Mucosa of descending colon (tissue), 3 donors: ENCODE results near the gene ZFAND3. TPM values are rescaled to one million over a fixed set of nuclear protein-coding genes. Genes with fewer than 3 reads are reported as not detected.

ENCODE experiments used
- ATAC-seq: fragments of 200-7000 bp; cut with Tn5 transposase; one replicate; pipeline ENCODE4 v1.9.1; 2020; ENCODE audit warnings: mild to moderate bottlenecking, moderate library complexity
- DNase-seq, 3 donors: peaks; one replicate each; pipeline ENCODE4 v3.0.0-alpha.2; 2020
- H3K36me3 ChIP-seq: fragments of 200-600 bp; one replicate; pipeline ENCODE4 v1.8.0; 2021; ENCODE audit warnings: low read depth, mild to moderate bottlenecking
- H3K4me1 ChIP-seq: fragments of 200-600 bp; one replicate; pipeline ENCODE4 v1.8.0; 2021; ENCODE audit warnings: low read depth, mild to moderate bottlenecking
- H3K4me3 ChIP-seq: fragments of 200-600 bp; one replicate; pipeline ENCODE4 v1.8.0; 2021; ENCODE audit warnings: mild to moderate bottlenecking
- H3K9me3 ChIP-seq: fragments of 200-600 bp; one replicate; pipeline ENCODE4 v1.8.0; 2021; ENCODE audit warnings: mild to moderate bottlenecking
- intact Hi-C, 2 donors: fragments of 100-400 bp; cut with DNase I in 1 of 2; cut with micrococcal nuclease in 1 of 2; formaldehyde crosslinking; loops; one replicate each; pipeline versions ENCODE4 v1.11.0 to v1.11.1; 2022; cut with DNase I, micrococcal nuclease
- total RNA-seq, 3 donors: library from RNA; stranded (reverse); fragmentation: NEBNext Ultra II Directional in 2 of 3; extraction: Animal tissue kit (Norgen Biotek cat#: 25700) in 2 of 3; gene quantifications; one replicate each; pipeline versions ENCODE4 v1.2.1 to v1.2.4, GENCODE V29; 2021 to 2023
- TF ChIP-seq, protein P1 (sequence below): fragments of 200-600 bp; IDR thresholded peaks from one replicate; pipeline ENCODE4 v1.8.0; 2022; ENCODE audit warnings: antibody characterized with exemption, mild to moderate bottlenecking
- donor health status: DM: no; HTN: no; CAD: no; lungs with moderate emphysema.
- donor health status: DM: no; HTN: no; CAD: no.
- donor health status: DM: no; HTN: yes; CAD: no.

The ZFAND3 gene
- total RNA-seq, 3 donors from 2014 or later, result 63.9 to 84.0 (median 82.2) TPM

DNA sequence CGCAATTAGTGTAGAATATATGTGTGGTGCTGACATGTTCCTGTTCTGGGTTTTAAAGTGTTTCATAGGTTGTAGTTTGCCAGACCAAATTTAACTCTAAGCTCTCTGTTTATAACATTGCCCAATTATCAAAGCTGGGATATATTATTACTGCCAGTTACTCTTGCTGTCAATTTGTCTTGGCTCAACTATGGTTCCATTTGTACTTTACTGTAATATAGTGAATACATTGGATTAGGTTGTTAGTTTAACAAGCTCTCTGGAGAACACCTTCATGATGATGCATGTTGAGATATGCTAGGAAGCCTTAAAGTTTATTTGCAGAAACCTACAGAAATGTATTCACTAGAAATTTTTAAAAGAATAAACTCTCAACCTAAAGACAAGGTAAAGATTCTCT is 259.6 kb downstream of the ZFAND3 start:
- ATAC-seq, result no peak
- H3K4me3 ChIP-seq, result no peak overlapping the region
- TF ChIP-seq, protein P1, sequence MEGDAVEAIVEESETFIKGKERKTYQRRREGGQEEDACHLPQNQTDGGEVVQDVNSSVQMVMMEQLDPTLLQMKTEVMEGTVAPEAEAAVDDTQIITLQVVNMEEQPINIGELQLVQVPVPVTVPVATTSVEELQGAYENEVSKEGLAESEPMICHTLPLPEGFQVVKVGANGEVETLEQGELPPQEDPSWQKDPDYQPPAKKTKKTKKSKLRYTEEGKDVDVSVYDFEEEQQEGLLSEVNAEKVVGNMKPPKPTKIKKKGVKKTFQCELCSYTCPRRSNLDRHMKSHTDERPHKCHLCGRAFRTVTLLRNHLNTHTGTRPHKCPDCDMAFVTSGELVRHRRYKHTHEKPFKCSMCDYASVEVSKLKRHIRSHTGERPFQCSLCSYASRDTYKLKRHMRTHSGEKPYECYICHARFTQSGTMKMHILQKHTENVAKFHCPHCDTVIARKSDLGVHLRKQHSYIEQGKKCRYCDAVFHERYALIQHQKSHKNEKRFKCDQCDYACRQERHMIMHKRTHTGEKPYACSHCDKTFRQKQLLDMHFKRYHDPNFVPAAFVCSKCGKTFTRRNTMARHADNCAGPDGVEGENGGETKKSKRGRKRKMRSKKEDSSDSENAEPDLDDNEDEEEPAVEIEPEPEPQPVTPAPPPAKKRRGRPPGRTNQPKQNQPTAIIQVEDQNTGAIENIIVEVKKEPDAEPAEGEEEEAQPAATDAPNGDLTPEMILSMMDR, result no peak
- H3K36me3 ChIP-seq, result no peaks in the 10 kb centered on the region
- no peaks in the 10 kb centered on the region for H3K9me3 ChIP-seq
- H3K4me1 ChIP-seq, result peaks cover 7% of the 10 kb centered on the region
- DNase-seq, result no peak
- intact Hi-C loops, result no loop called here

DNA sequence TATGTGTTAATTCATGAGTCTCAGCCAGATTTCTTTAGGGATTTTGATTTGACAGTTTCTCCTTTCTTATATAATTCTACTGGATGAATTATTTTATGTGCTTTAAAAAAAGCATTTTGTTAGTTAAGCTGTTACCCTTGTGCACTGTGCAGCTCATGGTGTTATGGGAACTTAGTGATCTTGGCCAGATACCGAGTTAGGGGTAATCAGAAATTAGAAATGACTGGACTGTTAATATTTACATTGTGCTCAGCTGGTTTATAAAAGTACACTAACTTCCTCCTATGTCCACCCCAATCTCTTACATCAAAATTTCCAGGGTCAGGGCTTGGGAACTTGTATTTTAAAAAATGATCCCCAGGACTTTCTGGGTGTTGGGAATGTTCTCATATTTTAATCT is 260.0 kb downstream of the ZFAND3 start:
- no peaks in the 10 kb centered on the region for H3K36me3 ChIP-seq
- TF ChIP-seq, protein P1, result no peak
- no peak overlapping the region for H3K4me3 ChIP-seq
- intact Hi-C loops, result no loop called here
- H3K9me3 ChIP-seq, result no peaks in the 10 kb centered on the region
- H3K4me1 ChIP-seq, result peaks cover 7% of the 10 kb centered on the region
- no peak for ATAC-seq
- DNase-seq, result no peak

DNA sequence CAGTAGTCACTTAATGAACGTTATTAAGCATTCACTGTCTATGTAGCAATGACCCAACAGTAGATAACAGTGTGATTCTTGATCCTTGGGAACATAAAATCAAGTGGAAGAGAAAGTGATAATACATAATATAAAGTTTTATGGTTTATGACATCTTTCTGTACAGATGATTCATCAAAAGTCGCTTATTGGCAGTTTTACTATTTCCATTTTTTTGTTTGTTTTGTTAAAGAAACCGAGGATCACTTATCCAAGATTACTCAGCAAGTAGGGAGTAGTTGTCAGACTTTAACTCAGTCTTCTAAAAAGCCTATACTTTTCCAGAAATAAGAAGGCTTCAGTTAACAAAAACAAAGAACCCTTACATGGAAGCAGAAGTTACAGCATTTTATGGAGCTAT is 260.8 kb downstream of the ZFAND3 start:
- TF ChIP-seq, protein P1, result no peak
- intact Hi-C loops, result no loop called here
- H3K36me3 ChIP-seq, result no peaks in the 10 kb centered on the region
- H3K9me3 ChIP-seq, result no peaks in the 10 kb centered on the region
- DNase-seq (no peak), ATAC-seq (peak; percentile 85)
- H3K4me3 ChIP-seq, result no peak overlapping the region
- H3K4me1 ChIP-seq, result peaks cover 7% of the 10 kb centered on the region

DNA sequence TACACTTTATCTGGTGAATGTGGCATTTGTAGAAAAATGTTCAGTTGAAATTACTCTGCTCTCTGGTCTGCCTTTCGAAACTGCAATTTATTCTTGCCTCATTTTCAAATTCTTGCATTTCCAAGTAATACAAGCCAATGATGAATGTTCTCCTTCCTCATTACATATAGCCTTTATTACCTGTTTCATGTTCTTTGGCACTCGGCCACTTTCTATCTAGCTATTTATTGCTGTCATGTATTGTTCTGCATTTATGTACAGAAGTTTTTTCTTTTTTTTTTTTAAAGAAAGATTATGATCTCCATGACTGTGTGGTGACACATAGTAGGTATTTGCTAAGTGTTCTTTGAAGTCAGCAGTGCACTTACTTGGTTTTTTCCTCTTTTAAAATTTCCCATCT is 261.4 kb downstream of the ZFAND3 start:
- DNase-seq, result peak in 1 of 3 donors; percentile 52
- intact Hi-C loops, result no loop called here
- TF ChIP-seq, protein P1, result no peak
- H3K4me3 ChIP-seq, result no peak overlapping the region
- no peaks in the 10 kb centered on the region for H3K9me3 ChIP-seq
- ATAC-seq, result peak; percentile 85
- H3K4me1 ChIP-seq, result peaks cover 7% of the 10 kb centered on the region
- no peaks in the 10 kb centered on the region for H3K36me3 ChIP-seq

DNA sequence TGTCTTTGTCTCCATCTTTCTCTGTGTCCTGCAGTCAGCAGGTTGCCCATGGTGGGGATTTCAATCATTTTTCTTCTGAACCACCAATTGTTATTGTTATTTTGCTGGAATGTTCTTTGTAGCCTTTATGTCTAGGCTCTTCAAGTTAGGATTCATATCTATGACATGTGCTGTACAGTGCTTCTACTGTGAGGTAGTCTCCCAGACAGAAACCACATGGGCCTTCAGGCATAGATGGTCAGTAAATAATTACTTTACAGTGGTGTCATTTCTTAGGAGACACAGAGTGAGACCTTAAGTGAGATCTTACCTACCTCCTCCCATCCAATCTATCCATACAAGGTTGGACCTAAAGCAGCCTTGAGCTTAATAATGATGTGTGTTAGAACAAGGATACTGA is 265.5 kb downstream of the ZFAND3 start:
- ATAC-seq (no peak), DNase-seq (no peak)
- intact Hi-C loops, result no loop called here
- TF ChIP-seq, protein P1, result no peak
- Histone ChIP-seq H3K36me3 (no peaks in the 10 kb centered on the region), H3K4me3 (no peak overlapping the region), H3K9me3 (no peaks in the 10 kb centered on the region), H3K4me1 (no peaks in the 10 kb centered on the region)

DNA sequence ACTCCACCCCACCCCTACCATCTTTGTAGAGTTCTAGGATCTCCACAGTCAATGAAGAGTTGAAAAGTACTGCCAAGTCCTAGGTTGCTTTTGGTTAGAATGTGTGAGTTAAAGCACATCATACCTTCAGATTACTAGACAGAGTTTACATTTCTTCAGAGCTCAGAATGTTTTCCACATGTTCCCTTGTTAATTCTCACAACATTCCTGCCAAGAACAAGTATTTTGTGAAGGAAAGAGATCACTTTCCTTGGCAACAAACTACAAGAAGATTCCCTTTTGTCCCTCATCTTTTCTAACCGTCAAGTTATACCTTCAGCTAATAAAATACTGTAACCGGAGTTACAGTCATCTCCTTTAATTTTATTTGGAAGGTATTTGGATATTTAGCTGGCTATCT is 266.8 kb downstream of the ZFAND3 start:
- H3K9me3 ChIP-seq, result no peaks in the 10 kb centered on the region
- intact Hi-C loops, result no loop called here
- ATAC-seq (no peak), DNase-seq (no peak)
- H3K36me3 ChIP-seq, result no peaks in the 10 kb centered on the region
- H3K4me1 ChIP-seq, result no peaks in the 10 kb centered on the region
- no peak overlapping the region for H3K4me3 ChIP-seq
- TF ChIP-seq, protein P1, result no peak
